MM.1S (cell line): ENCODE measurements around the gene ELP6.

ENCODE experiments used
- DNase-seq: peaks from one replicate; pipeline ENCODE4 v3.0.0-alpha.2; 2015
- H2AFZ ChIP-seq: fragments of 300-600 bp; sonication (generic); 2 replicates; pipeline ENCODE4 v1.6.0; 2016; ENCODE audit warnings: antibody characterized with exemption, low read length
- H3F3A ChIP-seq: fragments of 300-600 bp; sonication (generic); 2 replicates; pipeline ENCODE4 v1.6.1; 2016; ENCODE audit warnings: mild to moderate bottlenecking, antibody characterized with exemption, low read length, moderate library complexity, mixed read lengths; ENCODE audit not compliant: insufficient read depth
- H3K27ac ChIP-seq: fragments of 300-600 bp; sonication (generic); 2 replicates; pipeline ENCODE4 v1.5.1; 2016; ENCODE audit warnings: mild to moderate bottlenecking, low read length
- H3K27me3 ChIP-seq: fragments of 300-600 bp; sonication (generic); replicated peaks from 2 replicates; pipeline ENCODE4 v1.6.0; 2016; ENCODE audit warnings: low read length; ENCODE audit not compliant: insufficient read depth
- H3K36me3 ChIP-seq: fragments of 300-600 bp; sonication (generic); replicated peaks from 2 replicates; pipeline ENCODE4 v1.6.1; 2016; ENCODE audit warnings: mild to moderate bottlenecking, low read length, mixed read lengths; ENCODE audit not compliant: insufficient read depth
- H3K4me1 ChIP-seq: fragments of 300-600 bp; sonication (generic); 2 replicates; pipeline ENCODE4 v1.6.1; 2016; ENCODE audit warnings: low read length, mixed read lengths
- H3K4me2 ChIP-seq: fragments of 300-600 bp; sonication (generic); 2 replicates; pipeline ENCODE4 v1.6.0; 2016; ENCODE audit warnings: low read depth, low read length
- H3K4me3 ChIP-seq: fragments of 300-600 bp; sonication (generic); 2 replicates; pipeline ENCODE4 v1.5.1; 2016; ENCODE audit warnings: low read length, mixed read lengths
- H3K79me2 ChIP-seq: fragments of 300-600 bp; sonication (generic); 2 replicates; pipeline ENCODE4 v1.6.1; 2016; ENCODE audit warnings: mixed run types, low read length, mixed read lengths
- H3K9ac ChIP-seq: fragments of 300-600 bp; sonication (generic); 2 replicates; pipeline ENCODE4 v1.6.1; 2016; ENCODE audit warnings: low read length, mixed read lengths
- H3K9me2 ChIP-seq: fragments of 300-600 bp; sonication (generic); replicated peaks from 2 replicates; pipeline ENCODE4 v1.6.1; 2016; ENCODE audit warnings: mild to moderate bottlenecking, low read length, mixed read lengths; ENCODE audit not compliant: insufficient read depth
- H3K9me3 ChIP-seq: fragments of 300-600 bp; sonication (generic); replicated peaks from 2 replicates; pipeline ENCODE4 v1.6.1; 2016; ENCODE audit warnings: mild to moderate bottlenecking, low read length, mixed read lengths; ENCODE audit not compliant: insufficient read depth
- H4K20me1 ChIP-seq: fragments of 300-600 bp; sonication (generic); 2 replicates; pipeline ENCODE4 v1.6.1; 2016; ENCODE audit warnings: mild to moderate bottlenecking, low read length, moderate library complexity, mixed read lengths; ENCODE audit not compliant: insufficient read depth
- CTCF ChIP-seq: fragments of 300-600 bp; sonication (generic); IDR thresholded peaks from 2 replicates; pipeline ENCODE4 v1.5.1; 2016; ENCODE audit warnings: antibody characterized with exemption, low read length, mixed read lengths
- EZH2 ChIP-seq: fragments of 300-600 bp; sonication (generic); optimal IDR thresholded peaks from 2 replicates; pipeline ENCODE3; 2017; ENCODE audit warnings: low read depth, mild to moderate bottlenecking, antibody characterized with exemption, low read length, mixed read lengths
- EZH2phosphoT487 ChIP-seq: fragments of 300-600 bp; sonication (generic); IDR thresholded peaks from 2 replicates; pipeline ENCODE4 v1.6.1; 2018; ENCODE audit warnings: antibody characterized with exemption, low read length

The ELP6 gene

GRCh38 chr3:47513125-47513929 lies at the start of gene ELP6:
Gene ELP6, minus strand, starts transcription at chr3:47513712. Its CDS starts 122 bp downstream, at chr3:47513590.
- H4K20me1 ChIP-seq: no peaks in the 10 kb centered on the region
- DNase-seq: peak; percentile 97
- no peaks in the 10 kb centered on the region for H3K4me1 ChIP-seq
- H3K9me3 ChIP-seq: no peaks in the 10 kb centered on the region
- peak within 1 kb of the TSS; percentile 84 for H3K27ac ChIP-seq
- 0 out of 2 replicates have a peak, but pooled peaks cover 3% of the 10 kb centered on the region for H3K27me3 ChIP-seq
- H3K9ac ChIP-seq: peak within 1 kb of the TSS; percentile 83
- H3F3A ChIP-seq: peaks cover 4% of the 10 kb centered on the region; the same call in 1 of the 2 replicates
- peaks cover 8% of the 10 kb centered on the region; the same call in 1 of the 2 replicates for H3K36me3 ChIP-seq
- peaks cover 31% of the 10 kb centered on the region for H3K79me2 ChIP-seq
- peak within 1 kb of the TSS; percentile 80 for H2AFZ ChIP-seq
- peak within 1 kb of the TSS; percentile 90 for H3K4me2 ChIP-seq
- H3K4me3 ChIP-seq: peak within 1 kb of the TSS; percentile 90
- no peaks in the 10 kb centered on the region for H3K9me2 ChIP-seq
- no peak for TF ChIP-seq EZH2phosphoT487
- TF ChIP-seq CTCF: peak; percentile 65
- TF ChIP-seq EZH2: no peak

GRCh38 chr3:47556351-47556750 lies 42.8 kb upstream of the ELP6 start:
- H3K9me3 ChIP-seq: no peaks in the 10 kb centered on the region
- H2AFZ ChIP-seq: no peak overlapping the region
- no peak for DNase-seq
- no peak overlapping the region for H3K4me3 ChIP-seq
- TF ChIP-seq CTCF: no peak
- H3K27me3 ChIP-seq: no peaks in the 10 kb centered on the region
- no peak overlapping the region for H3K9ac ChIP-seq
- no peak overlapping the region for H3K4me2 ChIP-seq
- no peaks in the 10 kb centered on the region for H4K20me1 ChIP-seq
- no peaks in the 10 kb centered on the region for H3K79me2 ChIP-seq
- no peaks in the 10 kb centered on the region for H3K36me3 ChIP-seq
- no peak overlapping the region for H3K27ac ChIP-seq
- H3K9me2 ChIP-seq: no peaks in the 10 kb centered on the region
- no peaks in the 10 kb centered on the region for H3K4me1 ChIP-seq
- no peaks in the 10 kb centered on the region for H3F3A ChIP-seq

GRCh38 chr3:47554335-47554734 lies 40.8 kb upstream of the ELP6 start:
- H3K79me2 ChIP-seq: no peaks in the 10 kb centered on the region
- no peak for DNase-seq
- H3K4me2 ChIP-seq: no peak overlapping the region
- no peak overlapping the region for H3K4me3 ChIP-seq
- H3K27ac ChIP-seq: no peak overlapping the region
- H3F3A ChIP-seq: no peaks in the 10 kb centered on the region
- no peaks in the 10 kb centered on the region for H3K9me3 ChIP-seq
- H2AFZ ChIP-seq: no peak overlapping the region
- no peaks in the 10 kb centered on the region for H3K4me1 ChIP-seq
- H3K36me3 ChIP-seq: no peaks in the 10 kb centered on the region
- H3K9me2 ChIP-seq: no peaks in the 10 kb centered on the region
- TF ChIP-seq EZH2phosphoT487 (no peak), CTCF (no peak), EZH2 (no peak)
- no peaks in the 10 kb centered on the region for H4K20me1 ChIP-seq
- no peak overlapping the region for H3K9ac ChIP-seq
- H3K27me3 ChIP-seq: no peaks in the 10 kb centered on the region
